Mucosa of stomach (tissue), 1 donor: ENCODE results near the gene DMRT3.

ENCODE experiments used
- H3K27me3 ChIP-seq: one replicate; pipeline ENCODE4 v1.7.0; 2013; ENCODE audit warnings: mild to moderate bottlenecking, low read length; ENCODE audit not compliant: control insufficient read depth, insufficient read depth
- H3K36me3 ChIP-seq: one replicate; pipeline ENCODE4 v1.7.0; 2013; ENCODE audit warnings: low read length; ENCODE audit not compliant: control insufficient read depth, insufficient read depth
- H3K4me1 ChIP-seq: one replicate; pipeline ENCODE4 v1.7.0; 2013; ENCODE audit warnings: mild to moderate bottlenecking, low read length; ENCODE audit not compliant: control insufficient read depth, insufficient read depth
- H3K4me3 ChIP-seq: one replicate; pipeline ENCODE4 v1.7.0; 2013; ENCODE audit warnings: low read length
- H3K9ac ChIP-seq: one replicate; pipeline ENCODE4 v1.7.0; 2013; ENCODE audit warnings: mild to moderate bottlenecking, low read length, moderate library complexity
- H3K9me3 ChIP-seq: one replicate; pipeline ENCODE4 v1.7.0; 2013; ENCODE audit warnings: mild to moderate bottlenecking, low read length, moderate library complexity; ENCODE audit not compliant: control insufficient read depth
- donor health status: Pancreatic carcinoma.

The DMRT3 gene, protein sequence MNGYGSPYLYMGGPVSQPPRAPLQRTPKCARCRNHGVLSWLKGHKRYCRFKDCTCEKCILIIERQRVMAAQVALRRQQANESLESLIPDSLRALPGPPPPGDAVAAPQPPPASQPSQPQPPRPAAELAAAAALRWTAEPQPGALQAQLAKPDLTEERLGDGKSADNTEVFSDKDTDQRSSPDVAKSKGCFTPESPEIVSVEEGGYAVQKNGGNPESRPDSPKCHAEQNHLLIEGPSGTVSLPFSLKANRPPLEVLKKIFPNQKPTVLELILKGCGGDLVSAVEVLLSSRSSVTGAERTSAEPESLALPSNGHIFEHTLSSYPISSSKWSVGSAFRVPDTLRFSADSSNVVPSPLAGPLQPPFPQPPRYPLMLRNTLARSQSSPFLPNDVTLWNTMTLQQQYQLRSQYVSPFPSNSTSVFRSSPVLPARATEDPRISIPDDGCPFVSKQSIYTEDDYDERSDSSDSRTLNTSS

DNA sequence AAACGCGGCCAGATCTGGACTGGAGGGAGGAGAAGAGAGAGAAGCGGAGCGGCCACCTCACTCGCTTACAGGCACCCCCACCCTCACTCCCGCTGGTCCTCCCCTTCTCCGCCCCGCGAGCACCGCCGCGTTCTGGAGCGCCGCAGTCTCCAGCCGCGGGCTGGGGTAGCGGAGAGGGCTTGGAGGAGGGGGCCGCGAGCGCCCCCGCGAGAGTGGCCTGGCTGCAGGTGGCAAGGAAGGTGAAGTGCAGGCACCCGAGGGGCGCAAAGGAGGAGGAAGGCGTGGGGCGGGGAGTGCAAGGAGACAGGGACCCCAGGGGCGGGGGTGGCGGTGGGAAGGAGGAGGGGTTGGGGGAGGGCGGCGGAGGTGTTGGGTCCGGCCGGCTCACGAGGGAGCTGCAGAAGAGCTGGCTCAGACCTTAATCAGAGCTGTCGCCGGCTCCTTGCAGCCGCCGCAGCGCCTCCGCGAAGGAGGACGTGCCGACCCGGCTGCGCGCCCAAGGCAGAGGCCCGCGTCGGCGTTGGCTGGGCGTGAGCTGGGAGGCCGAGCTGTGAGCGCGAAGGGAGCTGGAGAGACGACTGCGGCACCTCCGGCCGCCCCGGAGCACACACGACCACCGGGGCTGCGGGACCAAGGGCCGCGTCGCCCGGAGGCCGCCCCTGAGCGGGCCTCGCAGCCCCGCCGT, at the start of gene DMRT3:
TSS of gene DMRT3 (plus strand) at position 398 of the 685 bp plus-strand sequence. CDS start 347 bp downstream, outside the sequence.
- no peaks in the 10 kb centered on the region for H3K9me3 ChIP-seq
- H3K36me3 ChIP-seq, result no peaks in the 10 kb centered on the region
- no peak within 1 kb of the TSS for H3K9ac ChIP-seq
- no peak within 1 kb of the TSS for H3K4me3 ChIP-seq
- peaks cover 91% of the 10 kb centered on the region for H3K27me3 ChIP-seq
- peaks cover 18% of the 10 kb centered on the region for H3K4me1 ChIP-seq

DNA sequence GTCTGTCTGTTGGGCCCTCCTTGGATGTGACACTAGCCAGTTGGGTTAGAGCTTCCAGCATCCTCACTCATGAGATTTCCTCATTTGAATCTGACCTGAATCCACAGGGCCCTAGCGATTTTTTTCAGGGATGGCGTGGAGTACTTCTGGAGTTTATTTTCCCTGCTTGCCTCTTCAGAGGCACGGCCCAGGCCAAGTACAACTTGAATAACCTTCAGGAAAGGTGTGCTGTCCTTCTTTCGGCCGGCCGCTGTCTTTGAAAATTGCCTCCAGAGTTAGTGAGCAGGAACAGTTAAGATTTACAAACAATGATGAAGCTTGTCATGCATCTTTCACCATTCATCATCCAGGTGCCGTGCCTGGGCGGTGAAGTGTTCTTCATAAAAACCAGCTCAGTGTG, 49.5 kb upstream of the DMRT3 start:
- no peaks in the 10 kb centered on the region for H3K9me3 ChIP-seq
- H3K27me3 ChIP-seq, result peaks cover 7% of the 10 kb centered on the region
- H3K4me1 ChIP-seq, result no peaks in the 10 kb centered on the region
- H3K36me3 ChIP-seq, result no peaks in the 10 kb centered on the region
- H3K9ac ChIP-seq, result no peak overlapping the region
- no peak overlapping the region for H3K4me3 ChIP-seq

DNA sequence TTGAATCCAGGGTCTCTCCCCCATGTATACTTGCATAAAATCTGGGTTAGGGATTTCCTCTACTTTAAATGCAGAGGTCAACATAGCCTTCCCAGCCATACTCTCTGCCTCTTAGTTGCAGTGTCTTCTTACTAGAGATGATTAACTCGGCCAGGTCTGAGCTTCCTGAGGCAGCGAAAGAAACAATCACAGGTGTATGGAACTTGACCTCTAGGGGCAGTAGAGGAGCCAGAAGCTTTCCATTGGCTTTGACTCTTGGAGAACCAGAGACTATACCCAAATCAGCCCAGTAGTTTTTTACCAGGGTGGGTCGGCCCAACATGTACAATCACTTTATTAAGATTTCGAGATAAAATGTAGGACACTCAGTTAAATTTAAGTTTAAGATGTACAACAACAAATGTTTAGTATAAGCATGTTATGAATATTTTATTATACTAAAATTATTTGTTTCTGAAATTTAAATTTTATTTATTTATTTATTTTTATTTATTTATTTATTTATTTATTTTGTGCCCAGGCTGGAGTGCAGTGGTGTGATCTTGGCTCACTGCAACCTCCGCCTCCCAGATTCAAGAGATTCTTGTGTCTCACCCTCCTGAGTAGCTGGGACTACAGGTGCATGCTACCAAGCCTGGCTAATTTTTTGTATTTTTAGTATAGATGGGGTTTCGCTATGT, 48.0 kb upstream of the DMRT3 start:
- Histone ChIP-seq H3K4me3 (no peak overlapping the region), H3K4me1 (no peaks in the 10 kb centered on the region), H3K36me3 (no peaks in the 10 kb centered on the region), H3K9me3 (no peaks in the 10 kb centered on the region), H3K9ac (no peak overlapping the region), H3K27me3 (peaks cover 7% of the 10 kb centered on the region)

DNA sequence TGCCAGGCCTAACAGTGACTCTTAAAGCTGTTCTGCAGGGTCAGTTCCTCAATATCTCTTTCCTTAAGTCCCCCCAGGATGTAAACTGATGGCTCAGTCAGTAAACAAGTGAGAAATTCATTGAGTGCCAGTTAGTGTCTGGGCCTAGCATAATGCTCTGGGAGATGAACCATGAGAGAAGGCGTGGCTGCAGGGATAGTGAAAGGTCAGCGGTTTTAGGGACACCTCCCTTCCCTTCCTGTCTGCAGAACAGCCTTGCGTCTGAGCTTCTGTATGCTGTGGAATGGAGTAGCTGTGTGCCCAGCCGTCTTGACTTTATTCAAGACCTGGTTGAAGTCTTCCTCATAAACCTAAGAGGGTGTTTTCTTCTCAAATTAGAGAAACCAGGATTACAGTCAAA, 46.7 kb upstream of the DMRT3 start:
- Histone ChIP-seq H3K4me3 (no peak overlapping the region), H3K9ac (no peak overlapping the region), H3K4me1 (no peaks in the 10 kb centered on the region), H3K27me3 (peaks cover 7% of the 10 kb centered on the region), H3K36me3 (no peaks in the 10 kb centered on the region), H3K9me3 (no peaks in the 10 kb centered on the region)

DNA sequence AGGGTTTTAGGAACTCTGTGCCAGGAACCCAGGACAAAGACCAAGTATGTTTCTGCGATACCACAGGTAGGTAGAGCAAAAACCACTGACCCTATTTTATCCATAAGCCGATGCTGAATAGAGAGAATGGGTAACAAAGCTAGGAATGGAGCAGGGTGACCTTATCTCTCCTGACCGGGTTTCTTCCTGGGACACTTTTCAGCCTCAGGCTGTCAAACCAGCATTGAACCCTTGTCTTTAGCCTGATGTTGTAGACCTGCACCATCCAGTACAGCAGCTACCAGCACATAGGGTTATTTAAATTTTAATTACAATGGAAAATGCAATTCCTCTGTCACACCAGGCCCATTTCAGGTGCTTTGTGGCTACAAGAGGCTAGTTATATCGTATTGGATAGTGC, 43.1 kb upstream of the DMRT3 start:
- H3K36me3 ChIP-seq, result no peaks in the 10 kb centered on the region
- no peaks in the 10 kb centered on the region for H3K9me3 ChIP-seq
- H3K9ac ChIP-seq, result no peak overlapping the region
- H3K4me3 ChIP-seq, result no peak overlapping the region
- peaks cover 6% of the 10 kb centered on the region for H3K27me3 ChIP-seq
- peaks cover 7% of the 10 kb centered on the region for H3K4me1 ChIP-seq

DNA sequence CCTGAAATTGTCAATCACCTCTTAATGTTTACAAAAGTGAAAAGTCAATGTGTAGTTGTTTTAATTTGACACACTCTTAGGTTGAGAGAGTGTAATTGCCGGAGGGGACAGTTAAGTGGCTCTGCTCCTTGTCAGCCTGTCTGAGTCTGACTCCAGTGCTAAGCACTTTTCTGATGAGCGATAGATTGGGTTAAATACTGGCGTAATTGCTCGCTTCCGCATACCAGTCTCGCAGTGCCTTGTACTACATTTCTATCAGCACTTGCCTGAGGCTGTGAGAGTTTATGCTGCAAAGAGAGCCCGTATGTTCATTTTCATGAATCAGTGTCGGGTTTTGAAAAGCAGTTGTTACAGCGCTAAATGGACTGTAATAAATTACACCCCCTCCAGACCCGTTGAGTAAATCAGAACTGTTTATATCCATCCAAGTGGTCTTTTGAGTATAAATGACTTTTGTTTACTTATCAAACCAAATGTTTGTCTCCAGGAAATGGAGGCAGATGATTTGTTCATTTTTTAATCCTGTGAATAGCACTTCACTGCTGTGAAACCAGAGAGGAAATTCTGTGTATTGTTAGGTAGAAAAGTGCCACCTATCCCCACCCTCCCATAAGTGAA, 41.0 kb upstream of the DMRT3 start:
- no peak overlapping the region for H3K4me3 ChIP-seq
- H3K9me3 ChIP-seq, result no peaks in the 10 kb centered on the region
- H3K27me3 ChIP-seq, result peaks cover 6% of the 10 kb centered on the region
- peaks cover 7% of the 10 kb centered on the region for H3K4me1 ChIP-seq
- no peak overlapping the region for H3K9ac ChIP-seq
- no peaks in the 10 kb centered on the region for H3K36me3 ChIP-seq

DNA sequence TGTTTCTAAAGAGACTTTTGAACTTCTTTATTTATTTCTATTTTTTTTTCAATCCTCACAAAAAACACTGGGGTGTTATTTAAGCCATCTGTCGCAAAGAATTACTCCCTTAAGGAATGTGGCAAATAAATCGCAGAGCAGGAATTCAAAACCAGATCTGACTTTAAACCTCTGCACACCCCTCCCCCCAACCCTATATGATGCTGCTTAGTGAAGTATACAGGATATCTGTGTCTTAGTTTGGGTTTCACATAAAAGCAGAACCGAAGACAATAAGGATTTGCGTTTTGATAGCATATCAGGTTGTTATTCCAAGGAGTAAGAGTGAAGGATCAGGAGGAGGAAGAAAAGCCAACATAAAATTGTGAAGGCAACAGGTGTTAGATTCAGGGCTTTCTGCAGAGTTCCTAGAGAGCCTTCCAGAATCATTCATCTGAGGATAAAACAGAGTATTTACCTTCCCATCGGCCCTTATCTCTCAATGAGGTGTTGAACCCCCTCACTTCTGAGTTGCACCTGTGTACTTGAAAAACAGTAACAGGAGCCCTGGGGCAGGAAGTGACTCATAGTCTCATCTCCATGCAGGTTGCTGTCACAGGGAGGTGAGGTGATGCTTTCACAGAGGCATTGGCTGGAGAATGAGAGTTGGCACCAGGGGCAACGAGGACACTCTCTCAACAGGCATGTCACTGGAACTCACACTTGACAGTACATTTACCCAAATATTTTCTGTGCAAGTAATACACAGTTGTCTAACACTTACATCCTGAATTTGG, 33.5 kb upstream of the DMRT3 start:
- no peak overlapping the region for H3K4me3 ChIP-seq
- no peak overlapping the region for H3K9ac ChIP-seq
- H3K9me3 ChIP-seq, result no peaks in the 10 kb centered on the region
- peaks cover 3% of the 10 kb centered on the region for H3K27me3 ChIP-seq
- no peaks in the 10 kb centered on the region for H3K4me1 ChIP-seq
- no peaks in the 10 kb centered on the region for H3K36me3 ChIP-seq

DNA sequence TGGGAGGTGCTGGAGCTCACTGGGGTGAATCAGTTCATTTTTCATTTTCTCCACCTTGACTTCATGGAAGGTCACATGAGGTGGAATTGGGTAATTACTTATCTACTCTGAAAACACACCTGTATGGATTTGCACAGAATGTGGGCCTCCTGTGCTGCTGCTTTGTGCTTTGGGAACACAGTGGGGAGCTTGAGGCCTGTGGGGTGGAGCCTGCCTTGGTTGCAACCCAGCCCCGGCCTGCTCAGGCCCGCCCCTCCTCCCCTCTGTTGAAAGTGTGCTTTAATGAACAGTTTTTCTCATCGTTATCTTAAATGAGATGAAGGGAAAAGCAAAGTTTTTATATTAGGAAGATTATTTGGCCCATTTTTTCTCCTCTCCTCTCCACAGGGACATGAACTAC, 28.5 kb upstream of the DMRT3 start:
- no peak overlapping the region for H3K4me3 ChIP-seq
- H3K9me3 ChIP-seq, result no peaks in the 10 kb centered on the region
- no peaks in the 10 kb centered on the region for H3K4me1 ChIP-seq
- H3K36me3 ChIP-seq, result no peaks in the 10 kb centered on the region
- H3K27me3 ChIP-seq, result peaks cover 9% of the 10 kb centered on the region
- H3K9ac ChIP-seq, result no peak overlapping the region

DNA sequence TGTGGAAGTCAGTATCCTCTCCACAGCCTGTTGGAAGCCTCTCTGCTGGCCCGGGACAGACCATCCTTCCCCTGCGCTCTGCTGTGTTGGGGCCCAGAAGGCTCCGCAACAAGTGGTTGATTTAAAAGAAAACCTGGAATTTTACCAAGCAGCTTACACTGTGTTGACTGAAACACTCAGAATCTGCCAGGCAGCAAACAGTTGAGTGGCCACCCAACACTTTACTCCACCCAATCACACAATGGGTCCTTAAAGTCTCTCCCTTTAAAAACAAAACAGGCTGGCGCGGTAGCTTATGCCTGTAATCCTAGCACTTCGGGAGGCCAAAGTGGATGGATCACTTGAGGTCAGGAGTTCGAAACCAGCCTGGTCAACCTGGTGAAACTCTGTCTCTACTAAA, 28.0 kb upstream of the DMRT3 start:
- Histone ChIP-seq H3K9me3 (no peaks in the 10 kb centered on the region), H3K9ac (no peak overlapping the region), H3K4me1 (no peaks in the 10 kb centered on the region), H3K4me3 (no peak overlapping the region), H3K36me3 (no peaks in the 10 kb centered on the region), H3K27me3 (peaks cover 9% of the 10 kb centered on the region)

DNA sequence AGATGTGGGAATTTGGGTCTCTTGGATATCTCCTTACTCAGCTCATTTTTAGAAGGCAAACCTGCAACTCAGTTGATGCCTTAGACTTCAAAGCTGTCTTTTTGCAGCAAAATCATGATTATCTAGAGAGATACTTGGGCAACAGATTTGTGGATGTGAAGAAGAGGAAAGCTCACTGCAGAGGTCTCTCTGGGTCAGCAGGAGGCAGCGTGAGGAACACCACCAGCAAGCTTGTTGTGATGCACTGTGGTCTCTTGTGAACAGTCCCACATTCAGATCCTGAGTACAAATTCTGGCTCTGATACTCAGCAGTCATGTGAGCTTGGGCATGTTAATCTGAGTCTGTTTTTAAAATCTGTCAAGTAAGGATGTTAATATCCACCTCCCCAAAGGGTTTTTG, 26.3 kb upstream of the DMRT3 start:
- Histone ChIP-seq H3K27me3 (peaks cover 9% of the 10 kb centered on the region), H3K36me3 (no peaks in the 10 kb centered on the region), H3K9me3 (no peaks in the 10 kb centered on the region), H3K9ac (no peak overlapping the region), H3K4me1 (no peaks in the 10 kb centered on the region), H3K4me3 (no peak overlapping the region)

DNA sequence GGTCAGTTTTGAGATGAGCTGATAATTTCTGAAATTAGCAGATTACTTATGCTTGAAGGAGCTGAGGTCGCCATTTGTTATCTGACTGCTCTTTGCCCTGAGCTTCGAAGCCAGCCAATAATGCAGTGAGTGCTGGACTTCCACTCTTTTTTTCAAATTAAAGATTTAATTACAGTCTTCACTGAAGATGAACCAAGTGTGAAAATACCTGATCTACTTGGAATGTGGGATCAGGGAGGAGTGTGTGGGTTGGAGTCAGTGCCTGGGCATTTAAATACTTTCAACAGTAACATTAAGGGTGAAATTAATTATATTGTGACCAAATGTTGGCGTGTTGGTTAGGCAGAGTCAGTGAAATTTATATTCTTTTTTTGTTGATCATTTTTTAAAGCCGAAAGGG, 23.9 kb upstream of the DMRT3 start:
- Histone ChIP-seq H3K4me3 (no peak overlapping the region), H3K36me3 (no peaks in the 10 kb centered on the region), H3K9ac (no peak overlapping the region), H3K9me3 (no peaks in the 10 kb centered on the region), H3K27me3 (peaks cover 9% of the 10 kb centered on the region), H3K4me1 (no peaks in the 10 kb centered on the region)
